ENCODE data around the gene IKZF2.

The IKZF2 gene

GRCh38 chr2:212960336-212960735, 191.1 kb downstream of the IKZF2 start:
- no peak for TF ChIP-seq CTCF (IDR thresholded peaks at IDR 0.05)

DNA sequence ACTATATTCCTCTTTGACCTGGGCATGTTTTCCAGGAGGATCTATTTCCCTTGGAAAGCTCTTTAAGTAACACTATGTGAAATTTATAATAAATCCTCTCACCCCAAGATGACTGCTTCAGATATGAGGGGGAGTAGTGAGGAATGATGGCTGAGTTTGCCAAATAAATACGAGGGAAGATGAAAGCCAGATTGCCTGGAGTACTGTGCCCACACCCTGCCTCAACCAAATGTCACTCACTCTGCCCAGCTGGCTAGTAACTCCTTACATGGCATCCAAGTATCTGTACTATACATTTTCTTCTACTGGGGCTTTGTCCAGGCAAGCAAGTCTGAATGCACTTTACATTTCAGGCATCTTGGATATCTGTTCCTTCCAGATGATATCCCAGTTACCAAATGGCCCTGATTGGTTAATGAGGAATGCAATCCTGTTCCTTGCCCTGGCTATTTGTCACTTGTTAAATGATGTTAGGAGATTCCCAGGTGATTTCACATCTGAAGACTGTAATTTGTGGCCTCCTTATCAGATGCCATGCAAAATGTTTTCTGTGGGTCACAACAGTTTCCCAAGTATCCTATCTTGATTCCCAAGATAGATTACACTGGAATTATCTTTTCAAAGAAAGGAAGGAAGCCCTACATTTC, 191.8 kb downstream of the IKZF2 start:
- TF ChIP-seq CTCF (IDR thresholded peaks at IDR 0.05), result no peak

DNA sequence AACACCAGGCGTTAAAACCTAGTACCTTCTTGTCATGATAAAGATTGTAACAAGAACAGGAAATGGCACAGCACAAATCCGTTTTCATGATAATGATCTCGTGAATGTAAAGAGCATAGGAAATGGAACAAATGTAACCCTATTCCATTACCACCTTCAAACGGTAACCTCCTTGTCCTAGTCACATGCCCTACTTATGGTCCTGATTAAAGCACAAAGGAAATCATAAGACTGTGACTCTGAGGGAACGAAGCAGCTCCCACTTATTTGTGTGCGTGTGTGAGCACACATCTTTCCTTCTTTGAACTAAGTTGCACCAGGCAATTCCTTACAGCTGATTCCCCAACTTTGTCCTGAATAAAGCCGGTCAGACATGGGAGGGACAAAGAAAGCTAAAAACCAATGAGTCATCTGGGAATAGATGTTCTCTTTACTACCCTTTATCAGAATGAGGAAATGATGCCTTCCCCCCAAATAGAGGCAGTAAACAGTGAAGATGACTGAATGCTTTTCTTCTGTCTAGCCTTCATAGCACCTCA, 192.6 kb downstream of the IKZF2 start:
- TF ChIP-seq CTCF (IDR thresholded peaks at IDR 0.05), result no peak

- TF ChIP-seq CTCF (IDR thresholded peaks at IDR 0.05), result no peak
These were observed 193.3 kb downstream of the IKZF2 start for GRCh38 chr2:212958133-212958532.

DNA sequence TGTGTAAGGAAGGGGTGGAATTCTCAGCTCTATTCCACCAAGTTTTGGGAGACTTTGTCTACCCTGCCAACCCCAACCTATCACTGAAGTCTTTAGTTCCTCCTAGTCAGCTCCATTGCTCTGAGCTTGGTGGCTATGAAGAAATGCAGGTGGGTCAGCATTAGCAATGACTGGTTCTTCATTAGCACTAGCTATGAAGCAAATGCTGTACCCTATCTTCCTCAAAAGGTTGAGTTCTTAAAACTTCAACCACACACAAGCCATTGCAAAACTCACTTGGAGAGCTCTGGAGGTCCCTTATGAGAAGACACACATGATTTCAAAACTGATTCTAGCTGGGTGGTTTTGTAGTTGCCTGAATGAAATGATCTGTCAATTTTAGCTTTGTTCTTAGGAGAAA, 193.8 kb downstream of the IKZF2 start:
- no peak for TF ChIP-seq CTCF (IDR thresholded peaks at IDR 0.05)

GRCh38 chr2:212956665-212957607, 194.5 kb downstream of the IKZF2 start:
- no peak for TF ChIP-seq CTCF (IDR thresholded peaks at IDR 0.05)

DNA sequence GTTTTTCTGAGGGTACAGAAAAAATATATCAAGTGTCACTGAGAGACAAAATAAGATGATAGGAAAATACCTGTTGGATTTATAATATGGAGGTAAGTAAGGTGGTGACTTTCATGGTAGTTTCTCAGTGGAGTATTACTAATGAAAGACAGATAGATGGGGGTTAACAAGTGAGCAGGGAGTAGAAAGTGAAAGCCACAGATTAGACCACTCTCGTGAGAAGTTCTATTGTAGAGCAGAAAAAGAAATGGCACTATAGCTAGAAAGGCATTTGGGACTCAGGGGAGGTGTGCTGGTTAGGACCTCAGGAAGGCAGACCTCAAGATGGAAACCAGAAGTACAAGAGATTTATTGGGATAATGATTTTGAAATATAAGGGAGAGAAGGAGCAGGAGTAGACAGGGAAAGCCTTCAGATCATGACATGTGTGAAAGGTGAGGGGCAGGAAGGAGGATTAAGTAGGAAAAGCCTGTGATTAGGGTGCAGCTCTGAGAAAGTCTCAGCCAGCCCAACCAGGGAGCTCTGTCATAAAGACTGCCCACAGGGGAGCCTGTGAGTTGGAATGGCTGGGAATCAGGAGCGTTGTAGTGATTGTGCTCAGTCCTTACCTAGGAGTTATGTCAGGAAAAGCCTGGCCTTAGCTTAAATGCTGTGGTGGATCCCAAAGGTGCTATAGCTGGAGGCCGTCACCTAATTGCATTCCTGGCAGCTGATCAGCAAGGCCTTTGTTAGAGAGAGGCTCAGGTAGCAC, 198.1 kb downstream of the IKZF2 start:
- no peak for TF ChIP-seq CTCF (IDR thresholded peaks at IDR 0.05)
